Measurements from ENCODE around the gene ATP6V0A4.
A peak's percentile ranks its signal among the peaks of the same experiment; 100 is the strongest.
"Not testable (repeated sequence)": the region's sequence is repeated elsewhere in the genome, so short reads cannot be mapped to it uniquely, and the experiment has no call there.

The ATP6V0A4 gene

DNA sequence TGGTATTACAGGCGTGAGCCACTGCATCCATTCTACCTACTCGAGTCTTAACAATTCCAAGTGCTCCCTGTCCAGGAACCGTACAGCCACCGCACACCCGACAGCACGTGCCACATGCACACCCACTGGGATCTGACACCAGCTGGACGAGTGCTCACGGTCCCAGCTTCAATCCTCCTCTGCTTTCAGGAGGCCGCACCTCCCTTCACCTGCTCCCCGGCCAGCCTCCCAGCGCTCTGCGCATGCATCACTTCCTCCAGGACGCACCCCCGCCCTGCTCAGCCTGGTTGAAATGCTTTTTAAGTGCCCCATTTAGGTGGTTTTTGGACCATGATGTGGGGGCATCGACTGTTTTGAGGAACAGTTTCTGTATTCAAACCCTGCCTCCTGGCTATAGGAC is 47.5 kb downstream of the ATP6V0A4 start:
- DNase-seq, result no peak

- no peak for DNase-seq
Observed at GRCh38 chr7:138749960-138750359, 48.0 kb downstream of the ATP6V0A4 start.

DNA sequence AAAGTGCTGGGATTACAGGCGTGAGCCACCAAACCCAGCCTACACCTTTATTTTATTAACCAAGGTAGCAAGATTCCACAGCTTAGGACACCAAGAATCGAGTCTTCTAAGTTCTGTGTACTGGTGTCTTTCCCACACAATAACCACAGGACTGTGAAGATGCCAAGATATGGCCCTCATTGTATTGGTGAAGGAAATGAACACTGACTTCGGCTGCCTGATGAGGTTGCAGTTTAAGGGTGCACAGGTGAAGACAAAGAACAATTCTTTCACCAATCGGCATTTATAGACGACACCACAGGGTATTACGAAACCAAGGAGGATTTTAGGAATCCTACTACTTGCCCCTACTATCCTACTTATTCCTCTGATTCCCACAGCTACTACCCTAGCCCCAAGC is 49.3 kb downstream of the ATP6V0A4 start:
- peak in 1 of 5 experiments; percentile 50 for DNase-seq

DNA sequence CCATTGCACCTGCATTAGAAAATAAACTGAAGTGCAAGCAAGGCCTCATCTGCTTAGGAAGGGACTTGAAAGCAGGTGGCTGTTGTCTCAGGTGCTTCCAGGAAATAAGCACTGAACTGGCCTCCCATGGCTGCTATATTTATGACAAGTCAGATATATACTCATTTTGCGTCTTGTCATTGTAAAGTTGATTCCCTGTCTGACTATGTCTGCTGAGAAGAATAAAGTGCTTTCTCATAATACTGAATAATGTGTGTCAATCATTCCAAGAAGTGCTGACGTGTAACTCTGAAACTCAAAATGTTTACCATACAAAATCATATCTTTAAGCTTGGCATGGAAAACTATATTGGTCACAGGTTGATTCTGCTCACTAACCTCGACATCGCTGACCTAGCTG is 51.9 kb downstream of the ATP6V0A4 start:
- DNase-seq, result peak in 1 of 5 experiments; percentile 77

DNA sequence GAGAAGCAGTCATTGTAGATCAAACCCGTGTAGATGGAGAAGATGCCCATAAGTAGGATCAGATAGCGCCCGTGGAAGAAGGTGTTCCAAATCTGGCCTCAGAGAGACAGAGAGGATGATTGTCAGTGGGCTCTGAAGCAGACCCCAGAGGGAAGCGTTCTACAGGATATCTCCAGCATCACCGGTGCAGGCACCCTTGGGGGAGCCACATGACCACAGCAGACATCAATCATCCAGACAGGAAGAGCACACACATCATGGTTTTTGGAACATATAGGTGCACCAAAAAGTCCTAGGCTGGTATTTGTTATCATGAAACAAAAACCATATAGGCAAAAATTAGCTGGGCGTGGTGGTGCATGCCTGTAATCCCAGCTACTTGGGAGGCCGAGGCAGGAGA is 52.8 kb downstream of the ATP6V0A4 start:
- DNase-seq, result peak in 1 of 5 experiments; percentile 37

DNA sequence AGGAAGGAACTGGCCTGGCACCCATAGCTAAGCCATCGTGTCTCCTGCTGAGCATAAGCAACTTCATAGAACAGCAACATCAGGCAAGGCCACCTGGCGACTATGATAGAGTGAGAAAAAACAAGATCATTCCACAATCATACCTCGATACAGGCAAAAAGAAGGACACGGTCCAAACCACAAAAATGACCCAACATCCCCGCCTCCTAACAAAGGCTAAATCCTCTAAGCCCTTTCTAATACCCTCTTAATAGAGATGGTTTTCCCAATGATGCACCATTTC is 56.6 kb downstream of the ATP6V0A4 start:
- DNase-seq, result no peak

DNA sequence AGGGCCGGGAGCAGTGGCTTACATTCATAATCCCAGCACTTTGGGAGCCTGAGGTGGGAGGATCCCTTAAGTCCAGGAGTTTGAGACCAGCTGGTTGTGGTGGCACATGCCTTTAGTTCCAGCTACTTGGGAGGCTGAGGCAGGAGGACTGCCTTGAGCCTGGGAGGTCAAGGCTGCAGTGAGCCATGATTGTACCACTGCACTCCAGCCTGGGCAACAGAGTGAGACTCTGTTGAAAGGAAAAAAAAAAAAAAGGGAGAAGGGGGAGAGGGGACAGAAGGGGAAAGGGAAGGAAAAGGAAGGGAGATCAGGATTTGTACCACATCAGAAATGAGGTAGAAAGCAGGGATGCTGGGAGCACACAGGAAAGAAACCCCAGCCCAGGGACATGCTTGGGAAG is 58.1 kb downstream of the ATP6V0A4 start:
- DNase-seq, result no peak

GRCh38 chr7:138738551-138739335 is 59.3 kb downstream of the ATP6V0A4 start:
- peak; percentile 51 to 87 (median 67) for DNase-seq

DNA sequence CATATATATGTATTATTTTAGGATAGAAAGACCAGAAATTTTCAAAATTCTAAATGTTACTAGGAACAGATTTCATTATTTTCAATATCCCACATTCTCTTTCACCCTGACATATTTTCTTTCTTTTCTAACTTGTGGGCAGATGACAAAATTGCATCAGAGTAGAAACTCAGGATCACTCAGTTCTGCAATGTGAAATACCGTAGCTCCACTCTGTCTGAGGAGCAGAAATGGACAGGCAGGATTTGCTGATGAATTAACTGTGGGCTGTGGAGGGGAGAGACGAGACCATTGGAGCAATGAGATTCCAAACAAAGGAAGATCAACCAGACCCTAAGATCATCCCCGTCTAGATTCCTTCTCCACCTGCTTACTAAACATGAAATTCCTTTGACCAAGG is 59.9 kb downstream of the ATP6V0A4 start:
- no peak for DNase-seq

- no peak for DNase-seq
Observed at GRCh38 chr7:138735399-138735798, 62.6 kb downstream of the ATP6V0A4 start.

DNA sequence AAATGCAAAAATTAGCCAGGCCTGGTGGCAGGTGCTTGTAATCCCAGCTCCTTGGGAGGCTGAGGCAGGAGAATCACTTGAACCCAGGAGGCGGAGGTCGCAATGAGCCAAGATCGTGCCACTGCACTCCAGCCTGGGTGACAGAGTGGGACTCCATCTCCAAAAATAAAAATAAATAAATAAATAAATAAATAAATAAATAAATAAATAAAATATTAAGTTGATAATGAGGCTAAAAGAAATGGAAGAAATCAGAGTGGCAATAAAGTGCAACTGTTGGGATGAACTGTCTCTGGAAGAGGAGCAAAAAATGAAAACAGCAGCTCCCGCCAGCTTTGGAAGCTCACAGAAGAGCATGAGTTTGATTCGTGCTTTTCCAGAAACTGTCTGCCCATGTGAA is 66.3 kb downstream of the ATP6V0A4 start:
- not testable (repeated sequence) for DNase-seq

- DNase-seq, result no peak
Observed at GRCh38 chr7:138729444-138729843, 68.6 kb downstream of the ATP6V0A4 start.

- no peak for DNase-seq
Observed at GRCh38 chr7:138727336-138728099, 70.5 kb downstream of the ATP6V0A4 start.

DNA sequence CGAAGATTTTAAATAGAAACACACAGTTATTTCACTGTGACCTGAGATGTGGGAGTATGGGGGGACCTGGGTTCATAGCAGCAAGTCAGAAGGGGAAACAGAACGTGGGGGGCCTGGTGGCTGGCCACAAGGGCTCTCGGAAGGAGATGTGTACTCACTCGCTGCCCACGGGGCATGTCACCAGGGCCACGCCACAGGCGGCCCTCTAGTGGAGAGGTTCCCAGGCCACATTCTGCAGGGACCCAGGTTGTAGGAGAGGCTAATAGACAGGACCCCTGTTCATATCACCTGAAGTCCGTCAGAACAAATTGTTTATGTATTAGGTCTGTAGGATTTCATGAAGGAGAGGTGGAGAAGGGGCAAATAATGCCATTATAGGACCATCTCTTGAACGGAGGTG is 71.7 kb downstream of the ATP6V0A4 start:
- no peak for DNase-seq

DNA sequence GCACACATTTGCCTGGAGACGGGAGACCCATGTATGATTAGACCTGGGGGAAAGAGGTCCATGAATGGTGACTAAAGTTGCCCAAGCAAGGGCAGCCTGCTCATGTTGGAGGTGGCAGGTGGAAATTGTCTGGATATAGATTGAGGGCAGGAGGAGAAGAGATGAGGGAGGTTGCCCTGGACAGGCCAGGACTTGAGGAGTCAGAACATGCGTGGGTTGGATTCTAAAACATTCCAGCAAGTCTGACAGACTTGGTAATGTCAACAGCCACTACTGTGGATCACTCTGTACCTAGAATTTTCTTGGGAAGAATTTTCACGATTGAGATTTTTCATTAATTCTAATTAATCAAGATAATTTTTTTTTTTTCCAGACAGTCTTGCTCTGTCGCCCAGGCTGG is 77.7 kb downstream of the ATP6V0A4 start:
- DNase-seq, result no peak

DNA sequence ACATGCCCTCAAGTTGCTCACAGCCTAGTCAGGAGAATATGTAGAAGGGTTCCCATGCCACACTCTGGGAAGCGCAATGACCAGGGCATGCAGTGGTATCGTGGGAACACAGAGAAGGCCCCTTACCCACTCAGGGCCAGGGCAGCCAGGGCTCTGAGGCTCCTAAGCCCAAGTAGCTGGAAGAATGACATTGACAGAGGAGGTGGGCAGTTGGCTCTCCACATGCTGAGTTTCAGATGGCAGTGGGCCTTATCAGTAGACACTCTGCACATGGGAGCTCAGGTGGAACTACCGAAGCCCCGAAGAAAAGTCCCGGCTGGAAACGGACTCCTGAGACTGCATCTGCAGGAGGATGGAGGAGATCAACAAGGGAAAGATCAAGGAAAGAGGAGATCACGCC is 81.1 kb downstream of the ATP6V0A4 start:
- no peak for DNase-seq

DNA sequence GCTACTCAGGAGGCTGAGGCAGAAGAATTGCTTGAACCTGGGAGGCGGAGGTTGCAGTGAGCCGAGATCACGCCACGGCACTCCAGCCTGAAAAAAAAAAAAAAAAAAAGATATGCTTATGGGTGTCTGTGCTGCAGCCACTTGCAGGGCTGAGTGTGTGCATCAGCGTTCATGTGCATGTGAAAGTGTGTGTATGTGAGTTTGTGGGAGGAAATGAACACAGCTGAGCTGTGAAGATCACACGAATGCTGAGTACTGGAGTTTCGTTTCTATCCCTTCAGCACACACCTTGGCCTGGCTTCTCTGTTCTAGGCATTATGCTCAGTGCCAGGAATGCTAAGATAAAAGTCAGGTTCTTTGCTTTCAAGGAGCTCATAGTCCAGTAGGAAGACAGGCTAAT is 84.8 kb downstream of the ATP6V0A4 start:
- peak in 1 of 5 experiments; percentile 82 for DNase-seq

GRCh38 chr7:138712652-138713051 is 85.3 kb downstream of the ATP6V0A4 start:
- peak in 1 of 5 experiments; percentile 12 for DNase-seq

DNA sequence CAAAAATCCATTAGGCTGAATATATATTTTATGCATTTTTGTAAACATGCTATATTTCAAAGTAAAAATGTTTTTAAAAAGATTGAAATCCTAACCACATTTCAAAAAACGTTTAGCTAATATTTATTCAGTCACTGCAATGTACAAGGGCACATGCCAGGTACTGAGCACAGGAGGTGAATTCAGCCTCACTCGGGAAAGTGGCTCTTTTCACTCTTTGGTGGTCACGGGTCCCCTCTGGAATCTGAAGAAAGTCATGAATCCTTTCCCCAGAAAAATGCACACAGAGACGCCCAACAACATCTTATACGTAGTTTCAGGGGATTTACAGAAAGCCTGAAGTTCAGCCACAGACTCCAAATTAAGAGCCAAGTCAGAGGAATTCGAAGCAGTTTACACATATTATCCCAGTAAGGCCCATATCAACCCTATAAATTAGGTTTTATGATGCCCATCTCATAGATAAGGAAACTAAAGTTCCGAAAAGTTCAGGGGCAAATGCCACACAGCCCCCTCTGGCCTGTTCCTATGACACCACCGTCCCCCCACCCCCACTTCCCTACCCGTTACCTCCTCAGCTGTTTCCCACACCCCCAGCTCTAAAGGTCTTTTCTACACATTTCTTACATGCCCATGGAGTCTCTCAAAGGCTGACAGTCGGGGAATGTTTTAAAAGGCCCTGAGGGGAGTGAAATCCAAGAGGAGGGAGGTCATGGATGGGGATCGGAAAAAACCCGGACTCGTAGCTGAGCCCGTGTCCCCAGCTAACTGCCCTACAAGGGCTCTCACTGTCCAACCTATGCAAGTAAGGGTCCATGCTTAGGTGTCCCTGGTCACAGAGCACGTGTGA is 87.2 kb downstream of the ATP6V0A4 start:
- no peak for DNase-seq

GRCh38 chr7:138705167-138705566 is 92.8 kb downstream of the ATP6V0A4 start:
- no peak for DNase-seq

DNA sequence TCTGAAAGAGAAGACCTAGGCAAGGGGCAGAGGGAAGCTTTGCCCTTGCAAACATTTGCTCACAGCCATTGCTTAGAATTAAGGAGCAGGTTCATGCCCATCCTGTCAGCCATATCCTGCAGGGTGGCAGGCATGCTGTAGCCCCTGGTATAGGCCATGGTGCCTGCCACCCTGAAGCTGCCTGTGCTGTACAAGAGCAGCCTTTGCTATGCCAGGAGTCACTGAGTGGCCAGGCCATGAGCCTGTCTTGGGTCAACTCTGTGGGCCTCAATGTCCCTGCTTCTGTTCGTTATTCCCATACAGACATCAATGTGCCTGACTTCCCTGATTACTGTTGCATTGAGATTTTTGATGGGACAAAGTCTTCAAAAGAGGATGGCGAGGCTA is 96.5 kb downstream of the ATP6V0A4 start:
- DNase-seq, result no peak

DNA sequence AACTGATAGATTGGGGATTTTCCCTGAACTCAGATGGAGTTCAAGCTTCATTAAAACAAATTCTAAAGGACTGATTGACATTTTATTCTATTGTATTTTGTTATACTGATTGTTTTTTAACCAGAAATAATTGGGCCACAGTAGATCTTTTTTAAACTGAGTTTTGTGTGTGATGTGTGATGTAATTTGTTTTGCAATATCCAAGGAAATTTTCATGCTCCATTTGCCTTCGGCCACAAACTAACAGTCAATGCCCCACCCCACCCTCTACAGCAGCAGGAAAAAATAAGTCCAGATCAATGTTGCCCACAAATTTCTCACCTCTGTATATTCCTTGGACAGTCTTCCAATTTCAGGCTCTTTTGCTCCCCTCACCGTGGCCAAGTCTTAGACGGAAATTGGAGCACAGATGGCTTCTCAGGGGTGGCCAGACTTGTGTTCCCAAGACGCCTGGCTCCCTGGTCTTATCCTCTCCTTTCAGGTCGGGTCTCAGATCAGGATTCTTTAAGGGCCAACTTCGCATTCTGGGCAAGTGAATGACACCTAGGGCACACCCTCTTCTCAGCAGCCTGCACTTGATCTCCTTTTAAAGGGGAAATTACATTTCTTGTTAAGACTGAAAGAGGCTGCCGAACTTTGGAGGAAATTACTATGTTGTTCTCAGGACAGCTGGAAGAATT is 97.0 kb downstream of the ATP6V0A4 start, which contains the start of gene SVOPL:
TSS of gene SVOPL (minus strand) at position 506 of the 680 bp plus-strand sequence. CDS start 22,317 bp downstream, outside the sequence.
- DNase-seq, result no peak

DNA sequence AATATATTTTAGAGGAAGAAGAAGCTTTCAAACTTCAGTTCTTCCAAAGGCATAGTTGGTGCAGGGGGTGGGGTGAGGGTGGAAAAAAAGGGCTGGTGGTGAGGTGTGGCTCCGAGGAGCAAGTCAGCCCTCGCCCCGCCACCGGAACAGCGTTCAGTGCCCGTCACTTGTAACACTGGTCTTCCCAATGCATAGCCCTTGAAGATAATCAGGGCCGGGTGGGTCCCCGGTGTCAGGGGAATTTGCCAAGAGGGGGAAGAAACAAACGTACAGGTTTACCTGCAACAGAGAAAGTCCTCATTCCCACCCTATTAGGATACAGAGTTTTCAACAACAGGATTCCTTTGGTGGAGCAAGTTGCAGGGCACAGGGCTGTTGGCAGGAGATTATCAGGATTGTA is 98.3 kb downstream of the ATP6V0A4 start:
- DNase-seq, result no peak
